Erythroblast (primary cell): Measurements from ENCODE around the gene STXBP1.

Experiments used
- GATA1 ChIP-seq: IDR thresholded peaks from 2 replicates; pipeline ENCODE4 v1.6.1; 2011; ENCODE audit warnings: low read depth, mild to moderate bottlenecking, control low read depth, low read length, moderate library complexity
- POLR2A ChIP-seq: IDR thresholded peaks from 2 replicates; pipeline ENCODE4 v1.6.1; 2011; ENCODE audit warnings: mild to moderate bottlenecking, low read length

DNA sequence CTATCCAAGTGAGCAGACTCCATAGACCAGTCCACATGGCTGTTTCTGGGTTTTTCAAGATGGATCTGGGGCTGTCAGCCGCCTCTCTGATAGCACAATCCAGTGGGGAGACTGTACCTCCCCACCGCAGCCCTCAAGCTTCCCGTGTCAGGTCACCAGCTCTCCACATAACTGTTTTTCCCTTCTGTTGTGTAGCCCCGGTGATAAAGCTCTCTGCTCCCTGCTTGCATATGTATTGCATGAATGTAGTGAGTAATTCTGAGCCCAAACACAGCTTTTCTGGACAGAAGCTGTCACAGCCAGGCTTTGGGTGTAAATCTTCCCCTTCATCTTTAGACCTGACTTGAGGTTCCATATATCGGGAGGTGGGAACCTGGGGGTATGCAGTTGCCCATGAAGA, 71.6 kb downstream of the STXBP1 start:
- TF ChIP-seq POLR2A (no peak), GATA1 (no peak)
